ENCODE measurements around the gene MATN3. TPM values are rescaled to one million over a fixed set of nuclear protein-coding genes. Genes with fewer than 3 reads are reported as not detected.

Gene MATN3
- total and polyA plus RNA-seq, 9 of the 15 experiments (the other 6 are each of a cell fraction or from before 2014, with no cell fraction given) = not detected

GRCh38 chr2:20027705-20028434 lies 15.4 kb upstream of the MATN3 start:
- ChIA-PET CTCF (ENCODE audit: low intra/inter-chr PET ratio) (no interaction called here), POLR2A (interaction anchor here (0.5 to 1.5 kb wide), 5 partner anchors 12 to 236 kb away, joined by 3 to 6 read pairs (median 5); partner anchors contain the start of gene LAPTM4A)
- Histone ChIP-seq H3K27ac (ENCODE audit: extremely low read depth, low read depth, low read length) (peak overlapping the region; percentile 17; the same call in 1 of the 3 replicates), H2AFZ (ENCODE audit: low read depth, low read length) (no peak overlapping the region), H3K4me2 (ENCODE audit: insufficient read depth, low read length) (no peak overlapping the region), H3K4me3 (no peak overlapping the region), H3K9me1 (ENCODE audit: control insufficient read depth, insufficient read depth, low read length) (no peaks in the 10 kb centered on the region), H3K27me3 (ENCODE audit: control insufficient read depth in 2 of 2, insufficient read depth in 2 of 2, low read length in 2 of 2) (no peaks in the 10 kb centered on the region), H4K20me1 (replicated peaks; ENCODE audit: control insufficient read depth, insufficient read depth, low read length) (no peaks in the 10 kb centered on the region), H3K4me1 (replicated peaks in 1 of 2; ENCODE audit: control insufficient read depth in 2 of 2, insufficient read depth in 2 of 2, low read length in 2 of 2) (peaks cover 0 to 8% of the 10 kb centered on the region in 2 experiments; a peak in 2 of 5 replicates), H3K9me3 (replicated peaks; ENCODE audit: control insufficient read depth, insufficient read depth, low read depth, low read length) (no peaks in the 10 kb centered on the region; the same call in 1 of the 2 replicates), H3K79me2 (ENCODE audit: control insufficient read depth, insufficient read depth, low read length) (no peaks in the 10 kb centered on the region), H3K9ac (ENCODE audit: insufficient read depth in 1 of 2, low read depth in 2 of 2, low read length in 2 of 2) (no peak overlapping the region), H3K36me3 (ENCODE audit: control insufficient read depth, insufficient read depth, low read length) (peaks cover 35% of the 10 kb centered on the region)
- peak; percentile 55; the same call in 2 of the 3 replicates for ATAC-seq
- DNase-seq (ENCODE audit: extremely low read depth in 1 of 4, low spot score in 3 of 4) = no peak
- 5% methylated on average over 3 of the region's 3 CpGs for WGBS (ENCODE audit: insufficient coverage, low coverage, missing lambda C conversion rate)
- intact Hi-C loops (cut with micrococcal nuclease) (no loop called here), in situ Hi-C loops (cut with MboI) (no loop called here)
- BruUV-seq (replicated peaks) = no TSS peak
- FAIRE-seq = no peak
- TF ChIP-seq ARID1B (IDR thresholded peaks at IDR 0.05) = 0 out of 2 replicates have a peak, but pooled peaks have one; percentile 21
- TF ChIP-seq TBP (optimal IDR thresholded peaks at IDR 0.05; ENCODE audit: low read depth, low read length) = no peak
- TF ChIP-seq HES1 (IDR thresholded peaks at IDR 0.05; ENCODE audit: low read depth) = no peak
- no peak for TF ChIP-seq BRF1 (IDR thresholded peaks at IDR 0.05; ENCODE audit: borderline replicate concordance, extremely low read depth, insufficient read length)
- no peak for TF ChIP-seq ILK (tag; IDR thresholded peaks at IDR 0.05; ENCODE audit: borderline replicate concordance, low read depth)
- TF ChIP-seq, protein P1, sequence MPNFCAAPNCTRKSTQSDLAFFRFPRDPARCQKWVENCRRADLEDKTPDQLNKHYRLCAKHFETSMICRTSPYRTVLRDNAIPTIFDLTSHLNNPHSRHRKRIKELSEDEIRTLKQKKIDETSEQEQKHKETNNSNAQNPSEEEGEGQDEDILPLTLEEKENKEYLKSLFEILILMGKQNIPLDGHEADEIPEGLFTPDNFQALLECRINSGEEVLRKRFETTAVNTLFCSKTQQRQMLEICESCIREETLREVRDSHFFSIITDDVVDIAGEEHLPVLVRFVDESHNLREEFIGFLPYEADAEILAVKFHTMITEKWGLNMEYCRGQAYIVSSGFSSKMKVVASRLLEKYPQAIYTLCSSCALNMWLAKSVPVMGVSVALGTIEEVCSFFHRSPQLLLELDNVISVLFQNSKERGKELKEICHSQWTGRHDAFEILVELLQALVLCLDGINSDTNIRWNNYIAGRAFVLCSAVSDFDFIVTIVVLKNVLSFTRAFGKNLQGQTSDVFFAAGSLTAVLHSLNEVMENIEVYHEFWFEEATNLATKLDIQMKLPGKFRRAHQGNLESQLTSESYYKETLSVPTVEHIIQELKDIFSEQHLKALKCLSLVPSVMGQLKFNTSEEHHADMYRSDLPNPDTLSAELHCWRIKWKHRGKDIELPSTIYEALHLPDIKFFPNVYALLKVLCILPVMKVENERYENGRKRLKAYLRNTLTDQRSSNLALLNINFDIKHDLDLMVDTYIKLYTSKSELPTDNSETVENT (CRISPR knock-in tag; IDR thresholded peaks at IDR 0.05) = no peak
- TF ChIP-seq ARID2 (IDR thresholded peaks at IDR 0.05) = no peak
- TF ChIP-seq FOSL1 (tag; conservative IDR thresholded peaks at IDR 0.05) = peak; percentile 83
- TF ChIP-seq GATA2 (CRISPR knock-in tag; IDR thresholded peaks at IDR 0.05) = no peak
- no peak for TF ChIP-seq NBN (IDR thresholded peaks at IDR 0.05; ENCODE audit: low read depth)
- TF ChIP-seq ATF7 (IDR thresholded peaks at IDR 0.05) = no peak
- no peak for TF ChIP-seq PRDM10 (IDR thresholded peaks at IDR 0.05; ENCODE audit: partially characterized antibody)
- no peak for TF ChIP-seq ZFPM2 (CRISPR knock-in tag; IDR thresholded peaks at IDR 0.05)
- 0 out of 2 replicates have a peak, but pooled peaks have one; percentile 45 for TF ChIP-seq SMARCE1 (IDR thresholded peaks at IDR 0.05)
- TF ChIP-seq TEAD1 (CRISPR knock-in tag; IDR thresholded peaks at IDR 0.05) = no peak
- no peak for TF ChIP-seq KDM4B (IDR thresholded peaks at IDR 0.05; ENCODE audit: borderline replicate concordance in 2 of 2, low read depth in 1 of 2)

All from K562 (cell line).